Measurements from ENCODE around the gene CD300A. TPM values are rescaled to one million over a fixed set of nuclear protein-coding genes. Genes with fewer than 3 reads are reported as not detected.

The CD300A gene
- polyA plus RNA-seq, 1 experiment = not detected

GRCh38 chr17:74521701-74522201 lies 55.3 kb downstream of the CD300A start:
- ChIA-PET POLR2A (no interaction called here), CTCF (no interaction called here)
- H3K4me3 ChIP-seq (ENCODE audit: low read depth, low read length) = no peak overlapping the region
- H3K27ac ChIP-seq (ENCODE audit: low read depth, low read length) = no peak overlapping the region
- TF ChIP-seq CTCF (IDR thresholded peaks at IDR 0.05; ENCODE audit: low read depth, low read length) = no peak
- H3K27me3 ChIP-seq (ENCODE audit: control insufficient read depth, insufficient read depth, low read length) = no peaks in the 10 kb centered on the region
- DNase-seq (ENCODE audit: low read depth, low spot score) = no peak
- H3K9me3 ChIP-seq (ENCODE audit: control insufficient read depth, insufficient read depth, low read length) = peaks cover 30% of the 10 kb centered on the region

GRCh38 chr17:74522381-74523105 lies 56.1 kb downstream of the CD300A start:
- Histone ChIP-seq H3K27ac (ENCODE audit: low read depth, low read length) (no peak overlapping the region), H3K27me3 (ENCODE audit: control insufficient read depth, insufficient read depth, low read length) (no peaks in the 10 kb centered on the region), H3K4me3 (ENCODE audit: low read depth, low read length) (no peak overlapping the region), H3K9me3 (ENCODE audit: control insufficient read depth, insufficient read depth, low read length) (peaks cover 30% of the 10 kb centered on the region)
- no peak for TF ChIP-seq CTCF (IDR thresholded peaks at IDR 0.05; ENCODE audit: low read depth, low read length)
- ChIA-PET POLR2A (no interaction called here), CTCF (no interaction called here)
- no peak for DNase-seq (ENCODE audit: low read depth, low spot score)

GRCh38 chr17:74523308-74523707 lies 56.9 kb downstream of the CD300A start:
- POLR2A ChIA-PET = no interaction called here
- no peak for TF ChIP-seq CTCF (IDR thresholded peaks at IDR 0.05; ENCODE audit: low read depth, low read length)
- Histone ChIP-seq H3K27me3 (ENCODE audit: control insufficient read depth, insufficient read depth, low read length) (no peaks in the 10 kb centered on the region), H3K4me3 (ENCODE audit: low read depth, low read length) (no peak overlapping the region), H3K9me3 (ENCODE audit: control insufficient read depth, insufficient read depth, low read length) (peaks cover 30% of the 10 kb centered on the region), H3K27ac (ENCODE audit: low read depth, low read length) (no peak overlapping the region)
- CTCF ChIA-PET = no interaction called here
- no peak for DNase-seq (ENCODE audit: low read depth, low spot score)

- Histone ChIP-seq H3K4me3 (ENCODE audit: low read depth, low read length) (no peak overlapping the region), H3K27ac (ENCODE audit: low read depth, low read length) (no peak overlapping the region), H3K27me3 (ENCODE audit: control insufficient read depth, insufficient read depth, low read length) (no peaks in the 10 kb centered on the region), H3K9me3 (ENCODE audit: control insufficient read depth, insufficient read depth, low read length) (peaks cover 38% of the 10 kb centered on the region)
- ChIA-PET CTCF (no interaction called here), POLR2A (no interaction called here)
- TF ChIP-seq CTCF (IDR thresholded peaks at IDR 0.05; ENCODE audit: low read depth, low read length) = no peak
- no peak for DNase-seq (ENCODE audit: low read depth, low spot score)
Observed at GRCh38 chr17:74524653-74525464, 58.4 kb downstream of the CD300A start.

GRCh38 chr17:74525465-74525725 lies 59.0 kb downstream of the CD300A start:
- Histone ChIP-seq H3K27me3 (ENCODE audit: control insufficient read depth, insufficient read depth, low read length) (no peaks in the 10 kb centered on the region), H3K9me3 (ENCODE audit: control insufficient read depth, insufficient read depth, low read length) (peaks cover 38% of the 10 kb centered on the region), H3K27ac (ENCODE audit: low read depth, low read length) (no peak overlapping the region), H3K4me3 (ENCODE audit: low read depth, low read length) (no peak overlapping the region)
- CTCF ChIA-PET = no interaction called here
- POLR2A ChIA-PET = no interaction called here
- no peak for TF ChIP-seq CTCF (IDR thresholded peaks at IDR 0.05; ENCODE audit: low read depth, low read length)
- no peak for DNase-seq (ENCODE audit: low read depth, low spot score)
